ENCODE results near the gene ACSF3.

Gene ACSF3

GRCh38 chr16:89140401-89140800 is 46.7 kb downstream of the ACSF3 start:
- Histone ChIP-seq H3K4me3 (no peak overlapping the region), H3K4me1 (no peaks in the 10 kb centered on the region), H3K36me3 (peaks cover 11 to 98% (median 73%) of the 10 kb centered on the region in 3 donors), H3K9me3 (no peaks in the 10 kb centered on the region), H3K27ac (no peak overlapping the region), H3K27me3 (no peaks in the 10 kb centered on the region)
- TF ChIP-seq CTCF (IDR thresholded peaks at IDR 0.05): no peak
- intact Hi-C loops (cut with DNase I; ENCODE audit: low total_unique reads): no loop called here
- no peak for DNase-seq

- intact Hi-C loops (cut with DNase I; ENCODE audit: low total_unique reads): no loop called here
- Histone ChIP-seq H3K4me3 (no peak overlapping the region), H3K4me1 (no peaks in the 10 kb centered on the region), H3K27ac (no peak overlapping the region), H3K27me3 (no peaks in the 10 kb centered on the region), H3K9me3 (no peaks in the 10 kb centered on the region), H3K36me3 (peaks cover 12 to 98% (median 75%) of the 10 kb centered on the region in 3 donors)
- DNase-seq: no peak
- TF ChIP-seq CTCF (IDR thresholded peaks at IDR 0.05): no peak
Observed at GRCh38 chr16:89140981-89141883, 47.6 kb downstream of the ACSF3 start.

- H3K9me3 ChIP-seq: no peaks in the 10 kb centered on the region
- DNase-seq: no peak
- no peaks in the 10 kb centered on the region for H3K4me1 ChIP-seq
- no peaks in the 10 kb centered on the region for H3K27me3 ChIP-seq
- TF ChIP-seq CTCF (IDR thresholded peaks at IDR 0.05): no peak
- no peak overlapping the region for H3K4me3 ChIP-seq
- intact Hi-C loops (cut with DNase I; ENCODE audit: low total_unique reads): no loop called here
- peaks cover 16 to 98% (median 75%) of the 10 kb centered on the region in 3 donors for H3K36me3 ChIP-seq
- H3K27ac ChIP-seq: no peak overlapping the region
Observed at GRCh38 chr16:89141884-89142267, 48.2 kb downstream of the ACSF3 start.

- Histone ChIP-seq H3K27me3 (no peaks in the 10 kb centered on the region), H3K9me3 (no peaks in the 10 kb centered on the region), H3K36me3 (peaks cover 18 to 94% (median 71%) of the 10 kb centered on the region in 3 donors), H3K4me1 (no peaks in the 10 kb centered on the region), H3K27ac (no peak overlapping the region), H3K4me3 (no peak overlapping the region)
- no peak for DNase-seq
- TF ChIP-seq CTCF (IDR thresholded peaks at IDR 0.05): no peak
- intact Hi-C loops (cut with DNase I; ENCODE audit: low total_unique reads): no loop called here
Observed at GRCh38 chr16:89142474-89143195, 49.0 kb downstream of the ACSF3 start.

- intact Hi-C loops (cut with DNase I; ENCODE audit: low total_unique reads): no loop called here
- H3K36me3 ChIP-seq: peaks cover 25 to 94% (median 70%) of the 10 kb centered on the region in 3 donors
- H3K4me3 ChIP-seq: no peak overlapping the region
- H3K4me1 ChIP-seq: no peaks in the 10 kb centered on the region
- no peak overlapping the region for H3K27ac ChIP-seq
- no peaks in the 10 kb centered on the region for H3K9me3 ChIP-seq
- no peak for TF ChIP-seq CTCF (IDR thresholded peaks at IDR 0.05)
- no peak for DNase-seq
- H3K27me3 ChIP-seq: no peaks in the 10 kb centered on the region
Observed at GRCh38 chr16:89143201-89143741, 49.6 kb downstream of the ACSF3 start.

Measured in tibial artery (tissue), 4 donors.